Jurkat, Clone E6-1 (cell line): Measurements from ENCODE around the gene ENTPD6.

Experiments
- DNase-seq: peaks from one replicate; pipeline ENCODE4 v3.0.0-alpha.2; 2011; ENCODE audit warnings: low read depth, low spot score
- H3K4me3 ChIP-seq: 2 replicates; pipeline ENCODE4 v1.5.1; 2011; ENCODE audit warnings: mild to moderate bottlenecking, low read length, control low read depth, moderate library complexity

Gene ENTPD6

DNA sequence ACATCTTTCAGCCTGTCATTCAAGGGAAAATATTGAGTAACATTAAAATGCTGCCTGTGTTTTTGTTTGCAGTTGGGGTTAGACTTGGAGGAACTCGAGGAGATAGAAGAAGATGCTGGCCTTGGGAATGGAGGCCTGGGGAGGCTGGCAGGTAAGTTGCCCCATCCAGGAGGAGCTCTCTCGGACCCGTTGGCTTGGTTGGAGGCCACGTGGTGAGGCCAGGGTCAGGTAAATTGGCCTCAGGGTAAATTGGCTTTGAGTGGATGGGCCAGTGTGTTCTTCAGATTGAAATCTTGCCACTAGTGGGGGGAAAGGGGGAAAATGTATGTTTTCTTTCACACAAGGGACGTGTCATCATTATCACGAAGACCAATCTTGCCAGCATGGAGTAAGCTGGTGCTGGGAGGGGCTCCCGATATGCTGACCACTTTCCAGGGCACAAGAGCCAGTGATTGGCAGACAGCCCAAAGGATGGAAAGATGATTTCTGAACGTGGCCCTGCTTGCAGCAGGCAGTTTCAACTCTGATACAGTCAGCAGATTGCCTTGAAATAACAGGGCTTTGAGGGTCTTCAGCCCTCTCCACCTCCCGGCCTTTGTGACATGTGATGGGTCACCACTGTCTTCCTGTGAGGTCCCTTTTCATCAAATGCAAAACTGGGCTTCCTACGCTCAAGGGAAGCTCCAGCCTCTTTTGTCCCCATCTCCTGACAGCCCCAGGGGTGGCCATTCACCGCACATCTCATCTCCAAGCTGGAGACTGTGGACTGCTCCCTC, 73.7 kb downstream of the ENTPD6 start:
- DNase-seq = no peak
- H3K4me3 ChIP-seq = no peak overlapping the region

DNA sequence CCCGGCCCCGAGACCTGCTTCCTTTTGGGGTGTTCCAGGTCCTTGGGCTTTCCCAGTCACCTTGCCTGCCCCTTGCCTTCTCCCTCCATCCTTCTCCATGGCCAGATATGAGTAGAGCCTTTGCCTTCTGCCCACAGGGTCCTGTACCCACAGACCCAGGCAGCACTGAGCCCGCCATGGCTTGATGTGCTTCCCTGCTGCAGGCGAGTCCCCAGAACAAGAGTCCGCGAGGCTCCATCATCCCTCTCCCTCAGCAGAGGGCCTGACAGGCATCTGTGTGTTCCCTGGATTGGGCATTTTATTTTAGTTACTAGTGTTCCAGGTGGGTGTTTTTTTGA, 74.3 kb downstream of the ENTPD6 start:
- no peak for DNase-seq
- no peak overlapping the region for H3K4me3 ChIP-seq

DNA sequence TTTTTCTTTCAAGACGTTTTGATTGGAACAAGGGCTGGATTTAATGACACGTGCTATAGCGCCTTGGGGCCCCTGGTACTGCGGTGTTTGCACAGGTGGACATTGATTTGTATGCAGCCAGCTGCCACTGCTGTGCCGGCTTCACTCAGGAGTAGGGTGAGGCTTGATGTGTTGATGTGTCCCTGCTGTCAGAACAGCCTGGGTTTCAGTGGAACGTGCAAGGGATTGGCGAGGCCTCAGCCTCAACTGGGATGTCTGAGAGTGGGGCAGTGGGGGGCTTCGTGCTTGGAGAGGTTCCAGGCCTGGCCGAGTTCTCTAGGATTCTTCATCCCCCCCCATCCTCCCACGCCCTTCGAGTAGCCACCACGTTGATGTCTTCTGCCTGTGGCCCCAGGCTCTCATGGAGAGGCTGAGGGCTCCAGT, 75.3 kb downstream of the ENTPD6 start:
- DNase-seq = no peak
- H3K4me3 ChIP-seq = no peak overlapping the region

DNA sequence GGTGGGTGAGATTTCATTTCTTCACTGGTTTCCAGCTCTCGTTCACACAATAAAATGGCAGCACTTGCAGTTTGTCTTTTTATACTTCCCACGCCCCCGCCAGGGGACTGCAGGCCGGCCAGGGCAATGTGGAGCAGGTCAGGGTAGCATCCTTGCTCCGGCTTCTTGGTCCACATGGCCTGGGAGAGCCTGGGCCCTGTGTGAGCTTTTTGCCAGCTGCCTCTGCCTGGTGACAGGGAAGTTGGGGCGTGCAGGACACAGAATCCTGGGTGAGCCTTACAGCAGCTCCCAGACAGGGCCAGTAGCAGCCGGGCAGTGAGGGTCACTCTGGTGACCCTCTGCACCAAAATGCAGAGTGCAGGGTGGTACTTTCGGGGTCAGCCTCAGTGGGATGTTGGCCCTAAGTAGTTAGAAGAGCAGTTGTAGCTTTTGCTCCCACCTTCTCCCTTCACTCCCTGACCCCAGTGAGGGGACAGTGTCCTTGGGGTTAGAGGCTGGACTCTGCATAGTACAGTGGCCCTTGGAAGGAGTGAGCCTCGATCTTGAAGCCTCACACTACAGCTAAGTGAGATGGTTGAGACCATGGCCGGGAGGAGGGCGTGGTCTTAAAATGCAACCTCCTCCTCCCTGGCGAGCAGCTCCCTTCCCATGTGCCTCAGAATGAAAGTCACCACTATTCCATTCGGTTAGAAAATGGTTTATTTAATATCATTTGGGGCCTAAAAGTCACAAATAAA, 76.1 kb downstream of the ENTPD6 start:
- DNase-seq = no peak
- H3K4me3 ChIP-seq = no peak overlapping the region

DNA sequence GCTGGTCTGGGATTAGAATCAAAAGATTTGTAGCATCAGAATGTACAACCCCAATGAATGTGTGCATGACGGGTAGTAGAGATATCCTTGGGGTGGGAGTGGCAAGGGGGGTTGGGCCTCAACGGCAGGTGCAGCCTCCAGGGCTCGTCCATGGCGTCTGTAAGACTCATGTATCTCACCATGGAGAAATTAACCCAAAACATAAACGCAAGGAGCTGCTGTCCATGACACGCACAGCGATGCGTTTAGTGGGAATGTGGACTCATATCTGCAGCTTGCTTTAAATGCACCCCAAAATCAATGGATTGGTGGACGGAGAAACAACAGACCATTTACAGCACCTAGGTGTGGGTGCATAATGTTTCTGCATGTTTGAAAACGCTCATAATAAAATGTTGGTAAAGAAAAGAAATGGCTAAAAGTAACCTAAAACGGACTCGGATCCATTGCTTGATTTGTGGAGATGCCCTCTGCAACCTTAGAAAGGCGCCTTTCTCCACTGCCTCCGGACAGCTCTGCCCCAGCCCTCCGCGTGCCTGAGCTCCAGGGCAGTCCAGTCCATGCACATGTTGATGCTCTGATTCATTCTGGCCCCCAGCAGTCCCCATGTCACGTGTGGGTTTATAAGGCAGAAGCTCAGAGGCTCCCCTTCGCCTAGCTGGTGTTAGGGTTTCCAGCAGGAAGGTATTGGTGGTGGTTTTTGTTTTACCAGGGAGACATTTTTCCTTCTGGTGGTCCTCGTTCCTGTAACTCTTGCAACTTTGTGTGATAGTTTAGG, 76.9 kb downstream of the ENTPD6 start:
- no peak overlapping the region for H3K4me3 ChIP-seq
- DNase-seq = no peak

DNA sequence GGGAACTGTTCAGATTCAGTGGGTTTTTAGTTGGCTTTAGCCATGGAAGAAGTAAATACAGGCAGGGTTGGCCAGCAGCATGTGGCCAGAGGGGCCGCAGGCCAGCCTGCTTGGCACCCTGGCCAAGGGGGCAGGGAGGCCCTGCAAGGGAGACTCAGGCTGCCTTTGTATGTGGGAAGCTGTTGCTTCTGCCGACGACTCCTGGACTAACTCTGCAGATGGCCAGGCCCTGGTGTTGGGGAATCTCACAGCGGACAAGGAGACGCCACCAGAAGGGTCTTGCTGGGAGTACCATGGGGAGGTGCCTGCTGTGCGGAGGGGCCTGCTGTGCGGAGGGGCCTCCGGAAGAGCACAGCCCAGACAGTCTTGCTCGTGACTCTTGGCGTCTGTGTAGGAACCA, 77.5 kb downstream of the ENTPD6 start:
- H3K4me3 ChIP-seq = no peak overlapping the region
- DNase-seq = no peak

DNA sequence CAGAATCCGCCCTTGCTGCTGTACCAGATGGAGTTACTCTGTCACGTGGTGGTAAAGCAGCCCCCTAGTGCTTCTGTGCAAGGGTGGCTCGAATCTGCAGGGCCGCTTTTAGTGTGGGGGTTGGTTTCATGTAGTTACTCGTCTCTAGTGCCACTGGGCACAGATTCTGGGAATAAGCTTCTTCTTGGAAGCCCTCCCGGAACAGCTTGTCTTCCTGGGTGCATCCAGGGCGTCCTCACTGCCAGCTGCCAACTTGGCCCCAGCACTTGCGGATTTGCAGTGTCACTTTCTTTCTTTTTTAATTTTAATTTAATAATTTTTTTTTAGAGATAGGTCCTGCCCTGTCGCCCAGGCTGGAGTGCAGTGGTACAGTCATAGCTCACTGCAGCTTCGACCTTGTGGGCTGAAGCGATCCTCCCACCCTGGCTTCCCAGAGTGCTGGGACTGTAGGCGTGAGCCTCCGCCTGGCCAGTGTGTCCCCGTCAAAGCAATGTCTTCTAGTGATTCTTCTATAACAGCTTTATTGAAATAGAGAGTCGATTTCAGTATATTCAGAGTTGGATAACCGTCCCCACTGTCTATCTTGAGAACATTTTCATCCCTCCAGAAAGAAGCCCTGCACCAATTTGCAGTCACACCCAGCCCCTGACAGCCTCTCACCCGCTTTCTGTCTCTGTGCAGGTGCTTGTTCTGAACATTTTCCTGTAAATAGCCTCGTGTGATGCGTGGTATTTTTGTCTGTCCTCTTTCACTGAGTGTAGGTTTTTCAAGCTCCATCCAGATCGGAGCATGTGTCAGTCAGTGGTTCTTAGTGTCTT, 78.2 kb downstream of the ENTPD6 start:
- H3K4me3 ChIP-seq = no peak overlapping the region
- DNase-seq = no peak

DNA sequence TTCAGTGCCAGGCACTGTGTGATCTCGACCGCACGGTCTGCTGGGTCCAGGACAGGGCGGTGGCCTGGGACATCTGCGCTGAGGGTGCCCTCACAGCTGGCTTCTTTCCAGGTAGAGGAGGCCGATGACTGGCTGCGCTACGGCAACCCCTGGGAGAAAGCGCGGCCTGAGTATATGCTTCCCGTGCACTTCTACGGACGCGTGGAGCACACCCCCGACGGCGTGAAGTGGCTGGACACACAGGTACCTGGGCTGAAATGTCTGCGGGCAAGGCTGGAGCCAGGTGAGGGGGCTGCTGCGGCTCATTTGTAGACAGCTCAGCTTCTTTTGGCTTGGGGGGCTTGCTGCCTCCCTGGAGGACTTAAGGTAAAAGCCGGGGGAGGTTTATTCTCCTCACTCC, 79.0 kb downstream of the ENTPD6 start:
- no peak for DNase-seq

DNA sequence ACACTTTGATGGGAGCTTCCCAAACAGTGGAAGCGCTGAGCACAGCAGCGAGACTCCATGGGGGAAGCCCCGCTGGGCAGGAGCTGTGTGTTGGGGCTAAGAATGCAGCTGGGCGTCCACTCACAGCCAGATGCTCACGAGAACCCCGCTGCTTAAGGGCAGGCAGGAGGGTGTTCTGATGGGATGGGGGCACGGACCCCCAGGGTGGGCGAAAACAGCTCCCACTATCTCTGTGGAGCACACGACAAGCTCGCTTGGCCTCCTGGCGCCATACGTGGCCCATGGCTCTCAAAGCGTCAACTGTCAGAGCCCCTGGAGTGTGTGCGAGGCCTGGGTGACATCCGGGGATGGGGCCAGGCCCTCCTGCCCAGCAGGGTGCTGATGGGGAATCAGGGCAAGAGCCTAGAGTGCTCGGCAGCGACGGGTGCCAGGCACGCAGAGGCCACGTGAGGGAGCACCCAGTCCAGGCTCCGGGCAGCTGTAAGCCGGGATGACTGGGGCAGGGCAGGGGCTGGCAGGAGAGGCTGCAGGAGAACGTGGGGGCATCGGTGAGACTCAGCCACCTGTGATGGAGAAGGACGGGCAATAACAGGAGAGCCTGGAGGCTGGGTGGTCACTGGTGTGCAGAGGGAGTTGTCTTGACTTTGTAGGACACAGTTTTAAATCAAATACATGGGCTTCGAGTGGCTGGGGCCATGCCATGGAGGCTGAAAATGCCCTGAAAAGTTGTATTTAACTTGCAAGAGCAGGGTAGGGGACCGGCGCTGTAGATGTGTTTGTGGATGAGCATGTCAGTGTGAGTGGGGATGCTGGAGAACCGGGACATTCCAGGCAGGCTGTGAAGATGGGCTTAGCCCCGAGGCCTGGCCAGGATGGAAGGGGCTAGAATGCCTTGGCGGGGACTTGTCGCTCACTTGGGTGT, 79.6 kb downstream of the ENTPD6 start:
- no peak overlapping the region for H3K4me3 ChIP-seq
- DNase-seq = no peak

More for the DNA sequence above, 79.0 kb downstream of the ENTPD6 start:
- H3K4me3 ChIP-seq = no peak overlapping the region

DNA sequence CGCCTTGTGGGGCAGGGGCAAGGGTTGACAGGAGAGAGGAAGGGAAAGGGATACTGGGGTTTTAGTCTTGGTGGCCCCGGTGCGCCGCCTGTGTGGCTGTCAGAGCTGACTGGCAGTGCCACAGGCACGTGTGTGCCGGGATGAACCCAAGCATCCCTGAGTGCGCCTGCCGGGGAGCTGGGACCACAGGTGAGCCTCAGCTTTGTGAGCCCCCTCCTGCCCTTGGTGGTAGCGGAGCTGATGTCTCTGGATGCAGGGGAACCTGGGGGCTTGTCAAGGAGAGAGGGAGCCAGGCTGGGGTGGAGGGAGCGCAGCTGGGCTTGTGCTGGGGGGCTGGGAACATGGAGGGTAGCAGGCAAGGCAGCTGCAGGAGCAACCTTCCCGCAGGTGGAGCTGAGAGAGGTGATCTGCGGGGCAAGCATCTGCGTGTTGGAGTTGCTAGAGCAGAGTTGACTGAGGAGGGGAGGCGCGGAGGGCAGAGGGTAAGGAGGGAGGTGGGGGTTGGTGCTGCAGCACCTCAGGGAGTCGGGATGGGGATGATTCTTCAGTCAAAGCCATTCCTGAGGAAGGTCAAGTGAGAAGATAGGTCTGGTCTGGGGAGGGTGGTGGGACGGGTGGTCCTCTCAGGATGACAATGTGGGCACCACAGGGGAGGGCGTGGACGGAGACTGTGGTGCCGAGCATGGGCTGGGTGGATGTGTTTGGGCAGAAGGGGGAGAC, 80.5 kb downstream of the ENTPD6 start:
- no peak for DNase-seq
- no peak overlapping the region for H3K4me3 ChIP-seq
